CD14-positive monocyte (primary cell): ENCODE results near the gene TTC31. TPM values are rescaled to one million over a fixed set of nuclear protein-coding genes. Genes with fewer than 3 reads are reported as not detected.

Experiments used
- DNase-seq, 3 donors: peaks; one replicate each; pipeline ENCODE4 v3.0.0-alpha.2; 2011 to 2022
- H2AFZ ChIP-seq: 2 replicates; pipeline ENCODE4 v1.6.0; 2012; ENCODE audit warnings: mild to moderate bottlenecking, low read depth, low read length, inconsistent platforms; ENCODE audit not compliant: insufficient read depth, poor library complexity, severe bottlenecking
- H3K27ac ChIP-seq, 2 donors: 1 replicate in 1 of 2; 2 replicates in 1 of 2; pipeline ENCODE4 v1.5.1; 2012 to 2013; ENCODE audit warnings: low read length in 2 of 2, control low read depth in 1 of 2, inconsistent platforms in 1 of 2, low read depth in 1 of 2, mild to moderate bottlenecking in 1 of 2
- H3K27me3 ChIP-seq, 2 donors: one replicate each; pipeline versions ENCODE4 v1.6.0 to v1.6.1; 2011 to 2013; ENCODE audit warnings: low read length in 2 of 2; ENCODE audit not compliant: control insufficient read depth in 2 of 2, insufficient read depth in 2 of 2
- H3K36me3 ChIP-seq, 2 donors: replicated peaks in 1 of 2; 1 replicate in 1 of 2; 2 replicates in 1 of 2; pipeline versions ENCODE4 v1.5.1 to v1.6.1; 2012 to 2013; ENCODE audit warnings: low read length in 2 of 2, control low read depth in 1 of 2, inconsistent platforms in 1 of 2, mild to moderate bottlenecking in 1 of 2; ENCODE audit not compliant: insufficient read depth in 2 of 2, control insufficient read depth in 1 of 2
- H3K4me1 ChIP-seq, 2 donors: 1 replicate in 1 of 2; 2 replicates in 1 of 2; pipeline versions ENCODE4 v1.5.1 to v1.6.1; 2012 to 2013; ENCODE audit warnings: low read length in 2 of 2, control low read depth in 1 of 2, inconsistent platforms in 1 of 2, mild to moderate bottlenecking in 1 of 2, moderate library complexity in 1 of 2; ENCODE audit not compliant: insufficient read depth in 2 of 2, control insufficient read depth in 1 of 2
- H3K4me2 ChIP-seq: replicated peaks from 2 replicates; pipeline ENCODE3; 2012; ENCODE audit warnings: low read length, moderate library complexity, mild to moderate bottlenecking; ENCODE audit not compliant: poor library complexity, severe bottlenecking; ENCODE audit errors: extremely low read depth
- H3K4me3 ChIP-seq, 3 experiments: fragments of 200-600 bp in 1 of 3; sonication (generic) in 1 of 3; replicated peaks in 1 of 3; 1 replicate in 2 of 3; 2 replicates in 1 of 3; pipeline ENCODE4 v1.5.1; 2011 to 2013; ENCODE audit warnings: low read length in 3 of 3, mild to moderate bottlenecking in 3 of 3, control low read depth in 2 of 3, low read depth in 2 of 3, inconsistent platforms in 1 of 3, moderate library complexity in 1 of 3
- H3K79me2 ChIP-seq: 2 replicates; pipeline ENCODE4 v1.6.0; 2012; ENCODE audit warnings: mild to moderate bottlenecking, control low read depth, inconsistent platforms, low read length, moderate library complexity; ENCODE audit not compliant: insufficient read depth
- H3K9ac ChIP-seq: 2 replicates; pipeline ENCODE4 v1.6.0; 2017; ENCODE audit warnings: low read length, mild to moderate bottlenecking; ENCODE audit not compliant: insufficient read depth, poor library complexity, severe bottlenecking
- H3K9me3 ChIP-seq, 2 donors: replicated peaks in 1 of 2; 1 replicate in 1 of 2; 2 replicates in 1 of 2; pipeline versions ENCODE4 v1.5.1 to v1.6.1; 2012 to 2013; ENCODE audit warnings: low read length in 2 of 2, control low read depth in 1 of 2; ENCODE audit not compliant: control insufficient read depth in 1 of 2, insufficient read depth in 1 of 2
- H4K20me1 ChIP-seq: 2 replicates; pipeline ENCODE4 v1.6.0; 2012; ENCODE audit warnings: mild to moderate bottlenecking, low read length, control low read depth, moderate library complexity; ENCODE audit not compliant: insufficient read depth
- H3K27ac Mint-ChIP-seq, 7 donors: one replicate each; pipeline ENCODE4 v1.8.0; 2020; ENCODE audit warnings: mild to moderate bottlenecking in 7 of 7, mixed read lengths in 7 of 7, moderate library complexity in 6 of 7, inconsistent platforms in 2 of 7
- H3K27me3 Mint-ChIP-seq, 3 donors: one replicate each; pipeline ENCODE4 v1.8.0; 2021 to 2022; ENCODE audit warnings: low read depth in 3 of 3, mild to moderate bottlenecking in 3 of 3, mixed read lengths in 3 of 3, moderate library complexity in 3 of 3, inconsistent platforms in 1 of 3
- H3K36me3 Mint-ChIP-seq, 2 donors: one replicate each; pipeline ENCODE4 v1.8.0; 2020; ENCODE audit warnings: mixed read lengths in 2 of 2, inconsistent platforms in 1 of 2, mild to moderate bottlenecking in 1 of 2
- H3K4me1 Mint-ChIP-seq: one replicate; pipeline ENCODE4 v1.8.0; 2020; ENCODE audit warnings: mild to moderate bottlenecking, mixed read lengths
- H3K4me3 Mint-ChIP-seq, 2 donors: one replicate each; pipeline ENCODE4 v1.8.0; 2020; ENCODE audit warnings: mild to moderate bottlenecking in 2 of 2, mixed read lengths in 2 of 2, moderate library complexity in 1 of 2
- H3K9me3 Mint-ChIP-seq, 7 donors: one replicate each; pipeline ENCODE4 v1.8.0; 2020 to 2022; ENCODE audit warnings: mixed read lengths in 7 of 7, mild to moderate bottlenecking in 6 of 7, moderate library complexity in 6 of 7, inconsistent platforms in 2 of 7
- WGBS: methylation state at CpG from one replicate; pipeline ENCODE4 v1.1.5; 2013; ENCODE audit warnings: missing lambda C conversion rate; ENCODE audit not compliant: insufficient coverage; 5-methylcytosine and 5-hydroxymethylcytosine counted together
- intact Hi-C, 2 donors: fragments of 100-400 bp; cut with micrococcal nuclease; formaldehyde crosslinking; loops; one replicate each; pipeline versions ENCODE4 v1.15.0 to v1.15.1; 2023
- polyA plus RNA-seq, 3 donors: library from polyadenylated mRNA; depleted of rRNA in 1 of 3; unstranded in 2 of 3; stranded (reverse) in 1 of 3; fragments of 300-500 nt in 2 of 3; fragments of >200 nt in 1 of 3; fragmentation: Illumina TruSeq in 2 of 3; gene quantifications; 1 replicate in 2 of 3; 2 replicates in 1 of 3; pipeline ENCODE4 v1.2.3, GENCODE V29; 2012 to 2021
- TF ChIP-seq, protein P1 (sequence below): fragments of 200-600 bp; IDR thresholded peaks from one replicate; pipeline ENCODE4 v1.8.0; 2022; ENCODE audit warnings: antibody characterized with exemption, mild to moderate bottlenecking

Gene TTC31
- polyA plus RNA-seq, 3 donors, result 19.6 to 46.5 (median 21.3) TPM

DNA sequence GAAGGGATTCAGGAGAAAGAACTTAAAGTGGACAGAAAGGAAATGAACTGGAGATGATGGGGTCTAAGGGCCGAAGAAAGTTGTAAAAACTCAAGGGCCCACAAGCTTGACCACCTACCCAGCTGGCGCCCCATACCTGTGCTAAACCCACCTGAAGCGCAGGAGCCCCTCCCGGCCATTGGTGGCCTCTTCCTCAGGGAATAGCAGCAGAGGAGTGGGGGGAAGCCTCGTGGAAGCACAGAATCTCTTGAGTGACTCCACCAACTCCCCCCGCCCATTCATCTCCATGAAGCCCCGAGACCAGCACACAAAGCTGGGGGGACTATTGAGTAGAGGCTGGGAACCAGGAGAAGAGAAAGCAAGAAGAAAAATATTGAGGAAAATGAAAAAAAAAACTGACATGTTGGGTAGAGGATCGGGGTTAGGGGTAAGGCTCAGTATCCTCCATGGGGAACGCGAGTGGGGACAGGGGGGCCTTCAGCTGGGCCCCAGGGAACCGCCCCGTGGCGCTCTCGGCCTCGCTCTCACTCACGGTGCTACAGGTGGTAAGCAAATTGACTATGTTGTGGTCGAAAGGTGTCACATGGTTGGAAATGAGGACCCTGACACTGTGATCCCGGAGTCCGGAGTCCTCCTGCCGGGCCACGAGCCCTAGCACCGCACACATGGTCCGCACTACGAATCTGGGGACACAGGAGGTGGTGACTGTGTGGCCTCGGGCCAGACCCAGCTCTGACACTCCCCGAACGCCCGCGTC is 45.9 kb downstream of the TTC31 start:
- 1% methylated on average over 20 of the region's 29 CpGs for WGBS
- H3K4me1 Mint-ChIP-seq, result peaks cover 42% of the 10 kb centered on the region
- peak overlapping the region; percentile 94 to 98 for H3K4me3 Mint-ChIP-seq
- peak overlapping the region; percentile 96 for H3K4me2 ChIP-seq
- H3K9me3 ChIP-seq, result no peaks in the 10 kb centered on the region
- H3K27me3 Mint-ChIP-seq, result peaks cover 0 to 8% (median 5%) of the 10 kb centered on the region in 3 donors
- TF ChIP-seq, protein P1, sequence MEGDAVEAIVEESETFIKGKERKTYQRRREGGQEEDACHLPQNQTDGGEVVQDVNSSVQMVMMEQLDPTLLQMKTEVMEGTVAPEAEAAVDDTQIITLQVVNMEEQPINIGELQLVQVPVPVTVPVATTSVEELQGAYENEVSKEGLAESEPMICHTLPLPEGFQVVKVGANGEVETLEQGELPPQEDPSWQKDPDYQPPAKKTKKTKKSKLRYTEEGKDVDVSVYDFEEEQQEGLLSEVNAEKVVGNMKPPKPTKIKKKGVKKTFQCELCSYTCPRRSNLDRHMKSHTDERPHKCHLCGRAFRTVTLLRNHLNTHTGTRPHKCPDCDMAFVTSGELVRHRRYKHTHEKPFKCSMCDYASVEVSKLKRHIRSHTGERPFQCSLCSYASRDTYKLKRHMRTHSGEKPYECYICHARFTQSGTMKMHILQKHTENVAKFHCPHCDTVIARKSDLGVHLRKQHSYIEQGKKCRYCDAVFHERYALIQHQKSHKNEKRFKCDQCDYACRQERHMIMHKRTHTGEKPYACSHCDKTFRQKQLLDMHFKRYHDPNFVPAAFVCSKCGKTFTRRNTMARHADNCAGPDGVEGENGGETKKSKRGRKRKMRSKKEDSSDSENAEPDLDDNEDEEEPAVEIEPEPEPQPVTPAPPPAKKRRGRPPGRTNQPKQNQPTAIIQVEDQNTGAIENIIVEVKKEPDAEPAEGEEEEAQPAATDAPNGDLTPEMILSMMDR, result no peak
- peak overlapping the region; percentile 65 to 96 (median 87) for H3K4me3 ChIP-seq
- no peak for DNase-seq
- peak overlapping the region; percentile 96 for H3K9ac ChIP-seq
- peak overlapping the region; percentile 95 to 98 (median 96) for H3K27ac Mint-ChIP-seq
- H3K79me2 ChIP-seq, result peaks cover 29% of the 10 kb centered on the region
- H3K4me1 ChIP-seq, result peaks cover 28 to 46% of the 10 kb centered on the region in 2 donors
- peaks cover 26% of the 10 kb centered on the region for H4K20me1 ChIP-seq
- intact Hi-C loops, result loop anchor here (1.0 to 5.0 kb wide), 4 partner anchors 21 to 71 kb away; partner anchors contain the start of genes CCDC142 (in 2 of the 2), INO80B (in 2 of the 2), TTC31 (in 2 of the 2) and WBP1 (in 2 of the 2)
- H3K27me3 ChIP-seq, result no peaks in the 10 kb centered on the region
- peaks cover 36 to 47% of the 10 kb centered on the region in 2 donors for H3K36me3 Mint-ChIP-seq
- peaks cover 23 to 40% of the 10 kb centered on the region in 2 donors for H3K36me3 ChIP-seq
- peak overlapping the region; percentile 91 to 95 for H3K27ac ChIP-seq
- H2AFZ ChIP-seq, result peak overlapping the region; percentile 90
- peaks cover 0 to 8% (median 0%) of the 10 kb centered on the region in 7 donors for H3K9me3 Mint-ChIP-seq

DNA sequence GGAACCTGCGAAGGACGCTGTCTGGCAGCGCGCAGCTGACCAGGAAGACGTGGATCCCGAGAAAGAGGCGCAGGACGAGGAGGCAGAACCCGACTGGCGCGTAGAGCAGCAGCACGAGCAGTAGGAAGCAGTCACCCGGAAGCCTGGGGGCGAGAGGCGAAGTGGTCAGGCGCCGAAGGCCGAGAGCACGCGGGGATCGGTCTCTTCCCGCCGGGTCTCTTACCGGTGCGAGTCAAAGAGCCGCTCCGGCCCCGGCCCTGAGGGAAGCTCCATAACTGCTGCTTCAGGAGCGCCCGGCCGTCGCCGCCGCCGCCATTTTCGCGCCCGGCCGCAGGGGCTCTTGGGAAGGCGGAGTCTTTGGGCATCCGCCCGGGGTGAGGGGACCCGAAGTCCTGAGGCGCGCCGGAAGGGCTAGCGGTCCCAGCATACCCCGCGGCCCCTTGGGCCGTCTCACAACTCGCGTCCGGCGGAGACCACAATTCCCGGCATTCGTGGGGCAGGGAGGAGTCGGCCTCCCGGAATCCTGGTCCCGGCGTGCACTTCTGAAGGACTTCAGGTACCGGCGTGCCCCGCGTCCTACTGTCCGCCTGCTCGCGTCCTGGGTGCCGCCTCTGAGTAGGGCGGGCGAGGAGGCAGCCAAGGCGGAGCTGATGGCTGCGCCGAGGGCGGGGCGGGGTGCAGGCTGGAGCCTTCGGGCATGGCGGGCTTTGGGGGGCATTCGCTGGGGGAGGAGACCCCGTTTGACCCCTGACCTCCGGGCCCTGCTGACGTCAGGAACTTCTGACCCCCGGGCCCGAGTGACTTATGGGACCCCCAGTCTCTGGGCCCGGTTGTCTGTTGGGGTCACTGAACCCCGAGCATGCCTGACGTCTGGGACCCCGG is 46.7 kb downstream of the TTC31 start, which contains the start of the genes AUP1 and HTRA2:
Gene AUP1 (minus strand): TSS at position 350 of the 882 bp plus-strand sequence. CDS start 77 bp downstream, at position 273.
Gene HTRA2 (plus strand): TSS at position 577 of the 882 bp plus-strand sequence. CDS start 74 bp downstream, at position 651.
- peak; percentile 91 to 98 (median 96) for DNase-seq
- peaks cover 42% of the 10 kb centered on the region for H3K4me1 Mint-ChIP-seq
- Histone ChIP-seq H3K9ac (peak within 1 kb of the TSS; percentile 96), H4K20me1 (peaks cover 26% of the 10 kb centered on the region), H3K27me3 (no peaks in the 10 kb centered on the region), H3K36me3 (peaks cover 23 to 43% of the 10 kb centered on the region in 2 donors), H3K79me2 (peaks cover 29% of the 10 kb centered on the region), H2AFZ (peak within 1 kb of the TSS; percentile 93), H3K27ac (peak within 1 kb of the TSS; percentile 91 to 95), H3K4me2 (peak within 1 kb of the TSS; percentile 96), H3K4me1 (peaks cover 28 to 46% of the 10 kb centered on the region in 2 donors), H3K4me3 (peak within 1 kb of the TSS; percentile 65 to 96 (median 87)), H3K9me3 (no peaks in the 10 kb centered on the region)
- TF ChIP-seq, protein P1, result no peak
- peaks cover 0 to 5% (median 3%) of the 10 kb centered on the region in 3 donors for H3K27me3 Mint-ChIP-seq
- peaks cover 40 to 52% of the 10 kb centered on the region in 2 donors for H3K36me3 Mint-ChIP-seq
- H3K27ac Mint-ChIP-seq, result peak within 1 kb of the TSS; percentile 95 to 98 (median 96)
- peaks cover 0 to 8% (median 0%) of the 10 kb centered on the region in 7 donors for H3K9me3 Mint-ChIP-seq
- under 1% methylated on average over 85 of the region's 87 CpGs for WGBS
- intact Hi-C loops, result loop anchor here (1.0 to 10.0 kb wide), 5 partner anchors 22 to 72 kb away; partner anchors contain the start of genes CCDC142 (in 2 of the 2), INO80B (in 2 of the 2), TTC31 (in 2 of the 2) and WBP1 (in 2 of the 2)
- H3K4me3 Mint-ChIP-seq, result peak within 1 kb of the TSS; percentile 94 to 98
